Stimulated activated CD4-positive, alpha-beta T cell treated with anti-CD3 and anti-CD28 coated beads, TNF-alpha, amount 100 ng/mL, for 1 hour (primary cell): Measurements from ENCODE around the gene RAD51AP1.

ENCODE experiments used
- DNase-seq, 3 donors: peaks; one replicate each; pipeline ENCODE4 v3.0.0-alpha.2; 2020; ENCODE audit warnings: low read depth in 3 of 3, low spot score in 1 of 3

The RAD51AP1 gene

DNA sequence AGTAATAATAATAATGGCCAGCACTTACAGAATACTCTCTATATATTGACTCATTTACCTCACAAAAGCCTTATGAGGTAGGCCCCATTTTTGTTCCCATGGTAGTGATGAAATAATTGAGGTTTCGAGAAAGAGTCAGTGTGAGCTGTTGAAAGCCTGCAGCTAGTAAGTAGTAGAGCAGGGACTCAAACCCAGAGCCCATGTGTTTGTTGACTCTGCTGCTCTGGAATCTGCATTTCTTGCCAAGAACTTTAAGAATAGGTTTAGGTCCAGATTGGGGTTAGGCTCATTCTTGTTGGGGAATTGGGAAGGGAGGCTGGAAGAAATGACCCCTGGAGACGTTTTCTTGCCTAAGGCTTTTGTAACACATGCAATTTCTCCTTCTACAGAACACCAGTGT lies 51.3 kb downstream of the RAD51AP1 start:
- no peak for DNase-seq

DNA sequence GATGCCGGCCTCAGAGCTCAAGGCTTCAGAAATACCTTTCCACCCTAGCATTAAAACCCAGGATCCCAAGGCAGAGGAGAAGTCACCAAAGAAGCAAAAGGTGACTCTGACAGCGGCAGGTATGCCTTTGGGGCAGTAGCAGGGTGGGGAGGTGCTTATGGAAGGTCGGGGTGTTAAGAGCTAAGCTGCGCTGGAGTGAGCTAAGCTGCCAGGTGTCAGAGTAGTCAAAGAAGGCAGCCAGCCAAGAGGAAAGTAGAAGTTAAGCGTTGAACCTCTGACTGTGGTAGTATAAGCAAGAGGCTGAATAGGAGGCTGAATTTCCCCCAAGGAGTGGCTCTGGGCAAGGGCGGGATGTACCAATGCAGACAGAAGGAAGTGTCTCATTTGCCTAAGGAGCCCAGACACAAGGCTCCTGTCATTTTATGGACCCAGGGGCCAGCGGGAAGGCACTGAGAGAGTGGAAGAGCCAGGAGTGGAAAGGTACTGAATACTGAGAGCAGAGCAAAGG lies 52.5 kb downstream of the RAD51AP1 start:
- DNase-seq, result no peak

DNA sequence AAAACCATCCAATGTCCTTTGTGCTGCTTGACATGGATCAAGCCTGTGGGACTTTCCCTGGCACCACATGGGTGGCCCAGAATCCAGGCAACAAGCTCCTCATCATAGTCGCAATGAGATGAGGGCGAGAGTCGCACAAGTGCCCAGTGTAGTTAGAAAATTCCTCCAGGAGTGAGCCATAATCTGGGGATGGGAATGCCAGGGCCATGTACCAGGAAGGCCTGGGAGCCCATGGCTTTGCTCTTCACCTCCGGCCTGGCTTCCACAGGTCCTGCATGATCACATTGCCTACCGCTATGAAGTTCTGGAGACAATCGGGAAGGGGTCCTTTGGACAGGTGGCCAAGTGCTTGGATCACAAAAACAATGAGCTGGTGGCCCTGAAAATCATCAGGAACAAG lies 57.2 kb downstream of the RAD51AP1 start:
- no peak for DNase-seq

DNA sequence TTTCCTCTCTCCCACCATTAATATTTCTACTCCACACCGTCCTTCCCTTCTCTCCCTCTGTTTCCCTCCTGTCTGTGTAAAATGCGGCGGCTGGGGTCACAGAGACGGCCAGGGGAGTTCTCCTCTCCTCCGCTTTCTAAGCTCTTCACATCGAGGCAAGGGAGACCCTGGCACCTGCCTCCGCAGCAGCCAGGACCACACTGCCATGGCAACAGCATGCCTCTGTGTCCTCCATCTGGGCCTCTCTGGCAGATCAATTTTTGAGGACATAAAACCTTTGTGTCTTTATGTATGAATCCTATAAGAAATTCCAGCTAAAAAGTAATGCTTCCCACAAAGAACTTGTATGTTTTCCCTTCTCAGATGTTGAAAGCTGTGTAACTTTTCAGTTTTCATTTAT lies 64.7 kb downstream of the RAD51AP1 start:
- DNase-seq, result no peak

- DNase-seq, result no peak
Measured at GRCh38 chr12:4603946-4604345, 65.3 kb downstream of the RAD51AP1 start.

- DNase-seq, result peak; percentile 45 to 65 (median 54)
Measured at GRCh38 chr12:4604684-4605193, 66.0 kb downstream of the RAD51AP1 start.

- no peak for DNase-seq
Measured at GRCh38 chr12:4607056-4607455, 68.4 kb downstream of the RAD51AP1 start.

DNA sequence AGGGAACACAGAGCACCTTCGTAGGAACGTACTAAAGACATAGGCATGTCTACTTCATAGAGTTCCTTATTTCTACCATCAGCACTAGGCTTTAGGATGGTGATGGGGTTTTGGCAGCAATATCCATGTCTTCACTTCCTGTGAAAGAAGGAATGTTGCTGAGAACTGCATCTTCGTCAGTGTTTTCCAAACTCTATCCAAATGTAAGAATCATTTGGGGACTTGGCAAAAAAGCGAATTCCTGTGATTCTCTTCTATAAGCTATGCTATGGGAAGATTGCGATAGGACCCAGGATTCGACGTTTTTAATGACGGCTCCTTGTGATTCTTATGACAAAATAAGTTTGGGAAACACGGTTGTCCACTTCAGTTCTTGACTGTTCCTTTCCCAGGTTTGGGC lies 70.4 kb downstream of the RAD51AP1 start:
- no peak for DNase-seq
